ENCODE measurements around the gene REEP3. TPM values are rescaled to one million over a fixed set of nuclear protein-coding genes. Genes with fewer than 3 reads are reported as not detected.

REEP3 gene
- polyA plus RNA-seq, 4 donors, result 9.8 to 46.3 (median 21.4) TPM

DNA sequence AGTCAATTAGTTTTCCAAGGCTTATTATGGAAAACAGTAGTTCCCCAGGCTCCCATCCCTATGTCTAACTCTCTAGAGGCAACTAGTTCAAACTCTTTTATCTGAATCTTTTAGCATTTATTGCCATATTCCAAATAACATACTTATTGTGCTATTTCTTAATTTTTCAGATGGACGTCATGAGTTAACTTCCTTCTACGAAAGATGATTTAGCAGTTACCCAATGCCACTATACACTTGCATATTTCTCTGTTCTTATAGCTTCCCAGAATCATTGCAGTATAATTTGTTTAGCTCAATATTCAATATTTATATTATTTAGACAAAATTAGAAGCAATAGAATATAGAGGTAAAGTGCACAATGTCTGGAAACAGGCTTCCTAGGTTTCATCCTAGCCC lies 52.8 kb downstream of the REEP3 start:
- 58 to 88% (median 65%) methylated on average over 2 of the region's 2 CpGs for WGBS, 3 donors
- H3K4me1 ChIP-seq (ENCODE audit: control insufficient read depth in 3 of 3, insufficient read depth in 2 of 3, low read depth in 1 of 3, low read length in 2 of 3), result no peaks in the 10 kb centered on the region
- H3K27ac ChIP-seq (ENCODE audit: low read depth in 1 of 3, low read length in 2 of 3), result peak overlapping the region in 1 of 3 donors; percentile 36
- H3K4me3 ChIP-seq (ENCODE audit: low read depth in 1 of 3, low read length in 3 of 3), result no peak overlapping the region
- FAIRE-seq, result no peak
- peaks cover 0 to 20% (median 8%) of the 10 kb centered on the region in 3 donors for H3K36me3 ChIP-seq (ENCODE audit: control insufficient read depth in 3 of 3, insufficient read depth in 2 of 3, low read depth in 1 of 3, low read length in 3 of 3)
- no peaks in the 10 kb centered on the region for H3K27me3 ChIP-seq (ENCODE audit: control insufficient read depth in 3 of 3, insufficient read depth in 3 of 3, low read length in 3 of 3)
- no peak for DNase-seq
- no peaks in the 10 kb centered on the region for H3K9me3 ChIP-seq (ENCODE audit: control insufficient read depth in 2 of 2, insufficient read depth in 1 of 2, low read depth in 1 of 2, low read length in 1 of 2)

DNA sequence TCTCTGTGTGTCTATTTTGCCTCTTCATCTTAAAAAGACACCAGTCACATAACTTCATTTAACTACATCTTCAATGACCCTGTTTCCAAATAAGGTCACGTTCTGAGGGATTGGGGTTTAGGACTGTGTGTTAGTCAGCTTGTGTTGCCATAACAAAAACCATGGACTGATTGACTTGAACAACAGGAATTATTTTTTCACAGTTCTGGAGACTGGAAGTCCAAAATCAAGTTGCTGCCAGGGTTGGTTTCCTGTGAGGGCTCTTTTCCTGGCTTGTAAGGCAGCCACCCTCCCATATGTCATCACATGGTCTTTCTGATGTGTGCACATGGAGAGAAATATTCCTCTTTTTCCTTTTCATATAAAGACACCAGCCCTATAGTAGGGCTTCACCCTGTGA lies 55.3 kb downstream of the REEP3 start:
- Histone ChIP-seq H3K4me3 (ENCODE audit: low read depth in 1 of 3, low read length in 3 of 3) (no peak overlapping the region), H3K27ac (ENCODE audit: low read depth in 1 of 3, low read length in 2 of 3) (no peak overlapping the region), H3K9me3 (ENCODE audit: control insufficient read depth in 2 of 2, insufficient read depth in 1 of 2, low read depth in 1 of 2, low read length in 1 of 2) (no peaks in the 10 kb centered on the region), H3K27me3 (ENCODE audit: control insufficient read depth in 3 of 3, insufficient read depth in 3 of 3, low read length in 3 of 3) (no peaks in the 10 kb centered on the region), H3K4me1 (ENCODE audit: control insufficient read depth in 3 of 3, insufficient read depth in 2 of 3, low read depth in 1 of 3, low read length in 2 of 3) (no peaks in the 10 kb centered on the region), H3K36me3 (ENCODE audit: control insufficient read depth in 3 of 3, insufficient read depth in 2 of 3, low read depth in 1 of 3, low read length in 3 of 3) (peaks cover 0 to 17% (median 7%) of the 10 kb centered on the region in 3 donors)
- WGBS, 3 donors, result 89 to 100% (median 94%) methylated on average over 1 of the region's 1 CpG
- FAIRE-seq (no peak), DNase-seq (no peak)

DNA sequence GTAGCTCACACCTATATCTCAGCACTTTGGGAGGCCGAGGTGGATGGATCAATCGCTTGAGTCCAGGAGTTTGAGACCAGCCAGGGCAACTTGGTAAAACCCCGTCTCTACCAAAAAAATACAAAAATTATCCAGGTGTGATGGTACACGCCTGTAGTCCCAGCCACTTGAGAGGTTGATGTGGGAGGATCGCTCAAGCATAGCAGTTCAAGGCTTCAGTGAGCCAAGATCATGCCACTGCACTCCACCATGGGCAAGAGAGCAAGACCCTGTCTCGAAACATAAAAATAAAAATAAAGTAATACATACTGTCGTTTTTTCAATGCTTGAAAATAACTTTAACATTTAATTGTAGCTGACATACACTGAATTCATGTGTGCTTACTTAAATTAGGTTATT lies 57.3 kb downstream of the REEP3 start:
- Histone ChIP-seq H3K4me3 (ENCODE audit: low read depth in 1 of 3, low read length in 3 of 3) (no peak overlapping the region), H3K27ac (ENCODE audit: low read depth in 1 of 3, low read length in 2 of 3) (no peak overlapping the region), H3K9me3 (ENCODE audit: control insufficient read depth in 2 of 2, insufficient read depth in 1 of 2, low read depth in 1 of 2, low read length in 1 of 2) (no peaks in the 10 kb centered on the region), H3K27me3 (ENCODE audit: control insufficient read depth in 3 of 3, insufficient read depth in 3 of 3, low read length in 3 of 3) (no peaks in the 10 kb centered on the region), H3K4me1 (ENCODE audit: control insufficient read depth in 3 of 3, insufficient read depth in 2 of 3, low read depth in 1 of 3, low read length in 2 of 3) (peaks cover 0 to 3% (median 0%) of the 10 kb centered on the region in 3 donors), H3K36me3 (ENCODE audit: control insufficient read depth in 3 of 3, insufficient read depth in 2 of 3, low read depth in 1 of 3, low read length in 3 of 3) (peaks cover 0 to 17% (median 7%) of the 10 kb centered on the region in 3 donors)
- WGBS, 3 donors, result 85 to 95% (median 89%) methylated on average over 7 of the region's 7 CpGs
- FAIRE-seq (no peak), DNase-seq (no peak)

DNA sequence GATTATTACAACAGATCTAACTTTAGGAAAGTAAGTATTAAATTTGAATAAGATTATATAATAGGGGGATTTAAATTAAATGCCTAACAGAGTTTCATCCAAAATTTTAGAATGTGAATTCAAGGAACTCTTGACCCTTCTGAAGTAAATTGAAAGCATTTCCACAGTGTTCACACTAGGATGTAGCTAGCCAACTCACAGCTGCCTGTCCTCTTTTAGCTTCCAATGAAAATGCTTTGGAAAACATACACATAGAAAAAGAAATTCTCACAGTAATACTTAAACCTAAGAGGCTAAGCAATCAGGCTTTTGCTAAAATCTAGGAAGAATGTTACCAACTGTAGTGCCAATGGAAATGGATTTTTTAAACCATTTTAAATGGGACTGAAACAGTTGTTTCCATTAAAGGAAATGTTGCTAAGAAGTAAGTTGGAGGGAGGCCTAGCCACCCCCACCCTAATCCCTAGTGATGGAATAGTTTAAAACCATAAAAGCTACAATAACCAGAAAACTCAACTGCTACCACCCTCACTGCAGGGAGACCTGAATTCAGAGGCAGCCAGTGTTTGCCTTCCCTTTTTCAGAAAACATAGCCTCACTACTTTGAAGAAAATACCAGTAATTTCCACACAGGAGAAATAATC lies 58.3 kb downstream of the REEP3 start:
- Histone ChIP-seq H3K9me3 (ENCODE audit: control insufficient read depth in 2 of 2, insufficient read depth in 1 of 2, low read depth in 1 of 2, low read length in 1 of 2) (no peaks in the 10 kb centered on the region), H3K27ac (ENCODE audit: low read depth in 1 of 3, low read length in 2 of 3) (peak overlapping the region in 1 of 3 donors; percentile 21), H3K27me3 (ENCODE audit: control insufficient read depth in 3 of 3, insufficient read depth in 3 of 3, low read length in 3 of 3) (no peaks in the 10 kb centered on the region), H3K36me3 (ENCODE audit: control insufficient read depth in 3 of 3, insufficient read depth in 2 of 3, low read depth in 1 of 3, low read length in 3 of 3) (peaks cover 0 to 17% (median 7%) of the 10 kb centered on the region in 3 donors), H3K4me3 (ENCODE audit: low read depth in 1 of 3, low read length in 3 of 3) (no peak overlapping the region), H3K4me1 (ENCODE audit: control insufficient read depth in 3 of 3, insufficient read depth in 2 of 3, low read depth in 1 of 3, low read length in 2 of 3) (peaks cover 0 to 3% (median 0%) of the 10 kb centered on the region in 3 donors)
- DNase-seq, result no peak
- FAIRE-seq, result no peak

DNA sequence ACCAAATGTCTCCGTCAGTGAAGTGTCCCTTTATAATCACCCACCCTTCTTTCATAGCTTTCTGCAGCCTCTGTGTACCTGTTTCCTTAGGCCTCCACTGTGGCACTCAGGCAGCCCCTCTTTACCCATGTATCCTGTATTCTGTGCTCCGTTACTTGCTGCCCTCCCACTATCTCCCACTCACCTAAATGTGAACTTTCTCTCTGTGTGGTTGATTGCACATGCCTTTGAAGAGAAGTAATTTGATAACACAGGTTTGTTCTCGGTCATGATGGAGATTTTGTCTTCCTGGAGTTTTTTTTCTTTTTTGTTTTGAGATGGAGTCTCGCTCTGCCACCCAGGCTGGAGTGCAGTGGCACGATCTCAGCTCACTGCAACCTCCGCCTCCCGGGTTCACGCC lies 61.5 kb downstream of the REEP3 start:
- Histone ChIP-seq H3K4me1 (ENCODE audit: control insufficient read depth in 3 of 3, insufficient read depth in 2 of 3, low read depth in 1 of 3, low read length in 2 of 3) (peaks cover 0 to 8% (median 2%) of the 10 kb centered on the region in 3 donors), H3K36me3 (ENCODE audit: control insufficient read depth in 3 of 3, insufficient read depth in 2 of 3, low read depth in 1 of 3, low read length in 3 of 3) (peaks cover 0 to 12% (median 1%) of the 10 kb centered on the region in 3 donors), H3K4me3 (ENCODE audit: low read depth in 1 of 3, low read length in 3 of 3) (no peak overlapping the region), H3K9me3 (ENCODE audit: control insufficient read depth in 2 of 2, insufficient read depth in 1 of 2, low read depth in 1 of 2, low read length in 1 of 2) (no peaks in the 10 kb centered on the region), H3K27me3 (ENCODE audit: control insufficient read depth in 3 of 3, insufficient read depth in 3 of 3, low read length in 3 of 3) (no peaks in the 10 kb centered on the region), H3K27ac (ENCODE audit: low read depth in 1 of 3, low read length in 2 of 3) (no peak overlapping the region)
- 94 to 98% (median 96%) methylated on average over 8 of the region's 8 CpGs for WGBS, 3 donors
- DNase-seq, result no peak
- no peak for FAIRE-seq

DNA sequence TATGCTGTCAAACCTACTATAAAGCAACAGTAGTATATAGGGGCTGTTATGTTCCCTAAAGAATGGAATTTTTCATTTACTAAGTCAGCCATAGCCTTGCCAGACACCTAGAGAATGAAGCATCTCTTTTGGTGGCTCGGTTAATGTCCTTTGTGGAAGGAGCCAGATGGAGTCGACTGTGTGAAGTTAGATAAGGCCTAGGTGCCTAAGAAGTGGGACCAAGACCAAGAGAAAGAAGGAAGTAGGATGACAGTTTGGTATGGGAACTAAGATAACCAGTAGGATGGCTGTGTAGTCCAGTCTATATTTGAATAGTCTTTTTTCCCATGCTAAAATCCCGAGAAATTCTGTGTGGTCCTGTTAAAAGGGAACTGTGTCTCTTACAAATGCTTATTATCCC lies 62.2 kb downstream of the REEP3 start:
- H3K9me3 ChIP-seq (ENCODE audit: control insufficient read depth in 2 of 2, insufficient read depth in 1 of 2, low read depth in 1 of 2, low read length in 1 of 2), result no peaks in the 10 kb centered on the region
- H3K4me3 ChIP-seq (ENCODE audit: low read depth in 1 of 3, low read length in 3 of 3), result no peak overlapping the region
- 68 to 81% (median 79%) methylated on average over 3 of the region's 3 CpGs for WGBS, 3 donors
- H3K27me3 ChIP-seq (ENCODE audit: control insufficient read depth in 3 of 3, insufficient read depth in 3 of 3, low read length in 3 of 3), result no peaks in the 10 kb centered on the region
- peaks cover 0 to 9% (median 4%) of the 10 kb centered on the region in 3 donors for H3K4me1 ChIP-seq (ENCODE audit: control insufficient read depth in 3 of 3, insufficient read depth in 2 of 3, low read depth in 1 of 3, low read length in 2 of 3)
- DNase-seq (no peak), FAIRE-seq (no peak)
- no peak overlapping the region for H3K27ac ChIP-seq (ENCODE audit: low read depth in 1 of 3, low read length in 2 of 3)
- peaks cover 0 to 11% (median 1%) of the 10 kb centered on the region in 3 donors for H3K36me3 ChIP-seq (ENCODE audit: control insufficient read depth in 3 of 3, insufficient read depth in 2 of 3, low read depth in 1 of 3, low read length in 3 of 3)

DNA sequence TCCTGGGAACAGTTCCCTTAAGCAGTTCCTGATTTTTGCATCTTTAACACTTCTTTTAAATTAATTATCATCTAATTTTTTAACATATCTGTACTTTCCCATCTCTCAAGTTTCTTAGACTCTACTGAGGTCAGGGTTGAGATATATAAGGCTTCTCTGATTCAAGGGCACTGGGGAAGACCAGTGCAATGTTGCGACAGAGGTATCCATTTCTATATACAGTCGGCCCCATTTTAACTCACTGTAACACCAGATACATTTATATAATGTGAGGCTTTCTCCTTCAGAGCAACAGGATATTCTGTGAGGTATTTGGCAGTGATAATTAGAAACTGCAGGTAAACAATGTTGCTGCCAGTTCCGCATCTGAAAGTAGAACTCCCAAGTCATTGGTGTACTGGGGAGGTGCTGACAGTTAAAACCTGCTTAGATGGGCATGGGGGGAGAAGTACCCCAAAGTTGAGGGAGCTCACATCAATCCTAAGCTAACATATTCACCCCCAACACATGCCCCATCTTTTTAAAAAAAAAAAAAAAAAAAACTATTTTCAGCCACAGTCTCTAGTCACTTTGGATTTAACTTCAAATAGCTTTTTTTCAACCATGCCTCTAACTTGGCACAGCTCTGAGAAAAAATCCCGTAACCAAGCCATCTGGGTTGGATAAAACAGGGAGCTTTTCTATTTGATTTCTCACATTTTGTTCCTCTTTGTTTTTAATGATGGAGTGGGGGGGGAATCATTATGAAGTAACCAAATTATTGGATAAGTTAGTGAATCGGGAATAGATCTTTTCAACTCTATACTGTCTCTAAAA lies 62.9 kb downstream of the REEP3 start:
- peak overlapping the region in 1 of 3 donors; percentile 20 for H3K27ac ChIP-seq (ENCODE audit: low read depth in 1 of 3, low read length in 2 of 3)
- peaks cover 0 to 9% (median 0%) of the 10 kb centered on the region in 3 donors for H3K36me3 ChIP-seq (ENCODE audit: control insufficient read depth in 3 of 3, insufficient read depth in 2 of 3, low read depth in 1 of 3, low read length in 3 of 3)
- peaks cover 0 to 12% (median 4%) of the 10 kb centered on the region in 3 donors for H3K4me1 ChIP-seq (ENCODE audit: control insufficient read depth in 3 of 3, insufficient read depth in 2 of 3, low read depth in 1 of 3, low read length in 2 of 3)
- H3K27me3 ChIP-seq (ENCODE audit: control insufficient read depth in 3 of 3, insufficient read depth in 3 of 3, low read length in 3 of 3), result no peaks in the 10 kb centered on the region
- no peaks in the 10 kb centered on the region for H3K9me3 ChIP-seq (ENCODE audit: control insufficient read depth in 2 of 2, insufficient read depth in 1 of 2, low read depth in 1 of 2, low read length in 1 of 2)
- no peak for FAIRE-seq
- H3K4me3 ChIP-seq (ENCODE audit: low read depth in 1 of 3, low read length in 3 of 3), result no peak overlapping the region
- DNase-seq, result no peak
- 80 to 98% (median 95%) methylated on average over 5 of the region's 5 CpGs for WGBS, 3 donors

DNA sequence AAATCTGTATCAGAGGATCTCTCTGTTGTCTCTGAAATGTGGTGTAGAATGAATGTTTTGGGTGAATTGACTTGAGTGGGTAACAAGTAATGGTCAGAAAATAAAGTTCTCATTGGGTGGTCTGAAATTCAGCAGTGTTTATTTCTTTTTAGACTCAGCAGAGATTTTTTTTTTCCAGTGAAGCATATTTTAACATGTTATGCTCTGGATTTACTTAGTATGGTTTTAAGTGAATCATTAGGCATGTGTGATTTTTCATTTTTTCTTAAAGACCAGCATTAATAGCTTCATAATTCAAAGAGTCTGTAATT lies 63.5 kb downstream of the REEP3 start:
- FAIRE-seq (no peak), DNase-seq (no peak)
- Histone ChIP-seq H3K27me3 (ENCODE audit: control insufficient read depth in 3 of 3, insufficient read depth in 3 of 3, low read length in 3 of 3) (no peaks in the 10 kb centered on the region), H3K36me3 (ENCODE audit: control insufficient read depth in 3 of 3, insufficient read depth in 2 of 3, low read depth in 1 of 3, low read length in 3 of 3) (peaks cover 0 to 9% (median 0%) of the 10 kb centered on the region in 3 donors), H3K4me3 (ENCODE audit: low read depth in 1 of 3, low read length in 3 of 3) (no peak overlapping the region), H3K27ac (ENCODE audit: low read depth in 1 of 3, low read length in 2 of 3) (no peak overlapping the region), H3K4me1 (ENCODE audit: control insufficient read depth in 3 of 3, insufficient read depth in 2 of 3, low read depth in 1 of 3, low read length in 2 of 3) (peaks cover 0 to 12% (median 4%) of the 10 kb centered on the region in 3 donors), H3K9me3 (ENCODE audit: control insufficient read depth in 2 of 2, insufficient read depth in 1 of 2, low read depth in 1 of 2, low read length in 1 of 2) (no peaks in the 10 kb centered on the region)

All from small intestine (tissue), 7 donors.